ENCODE measurements around the gene TMEM209. TPM values are rescaled to one million over a fixed set of nuclear protein-coding genes. Genes with fewer than 3 reads are reported as not detected.
"Not testable (repeated sequence)": the region's sequence is repeated elsewhere in the genome, so short reads cannot be mapped to it uniquely, and the experiment has no call there.

Gene TMEM209
- total RNA-seq, 2 donors from 2014 or later, result 39.9 to 47.0 TPM

DNA sequence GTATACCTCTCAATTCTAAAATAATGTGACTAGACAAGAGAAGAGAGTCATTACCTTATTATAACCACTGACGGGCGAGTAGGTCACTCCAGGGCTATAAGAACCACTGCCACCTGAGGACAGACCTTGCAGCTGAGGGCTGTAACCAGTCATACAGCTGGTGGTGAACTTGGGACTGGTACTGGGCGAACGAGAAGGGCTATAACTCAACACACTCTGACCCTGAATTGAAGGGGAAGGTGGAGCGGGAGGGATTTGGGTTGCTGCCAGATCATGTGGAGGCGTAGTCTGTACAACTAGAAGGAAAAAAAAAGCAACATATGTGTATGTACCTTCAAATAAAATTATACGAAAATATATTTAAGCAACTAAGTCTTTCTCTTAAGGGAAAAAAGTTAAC is 3.4 kb downstream of the TMEM209 start:
- peaks cover 84% of the 10 kb centered on the region for H3K36me3 Mint-ChIP-seq (ENCODE audit: low read depth)
- H3K27me3 Mint-ChIP-seq, result no peaks in the 10 kb centered on the region
- ATAC-seq (replicated peaks), result no peak
- H3K4me3 Mint-ChIP-seq, result no peak overlapping the region
- H3K9me3 Mint-ChIP-seq, result no peaks in the 10 kb centered on the region
- H3K4me1 Mint-ChIP-seq, result peaks cover 25% of the 10 kb centered on the region
- no peak overlapping the region for H3K27ac Mint-ChIP-seq

GRCh38 chr7:130197094-130197493 is 8.1 kb downstream of the TMEM209 start:
- Mint-ChIP-seq H3K36me3 (ENCODE audit: low read depth) (peaks cover 97% of the 10 kb centered on the region), H3K27me3 (no peaks in the 10 kb centered on the region), H3K4me3 (no peak overlapping the region), H3K27ac (no peak overlapping the region), H3K9me3 (no peaks in the 10 kb centered on the region), H3K4me1 (peaks cover 14% of the 10 kb centered on the region)
- ATAC-seq (replicated peaks), result no peak

DNA sequence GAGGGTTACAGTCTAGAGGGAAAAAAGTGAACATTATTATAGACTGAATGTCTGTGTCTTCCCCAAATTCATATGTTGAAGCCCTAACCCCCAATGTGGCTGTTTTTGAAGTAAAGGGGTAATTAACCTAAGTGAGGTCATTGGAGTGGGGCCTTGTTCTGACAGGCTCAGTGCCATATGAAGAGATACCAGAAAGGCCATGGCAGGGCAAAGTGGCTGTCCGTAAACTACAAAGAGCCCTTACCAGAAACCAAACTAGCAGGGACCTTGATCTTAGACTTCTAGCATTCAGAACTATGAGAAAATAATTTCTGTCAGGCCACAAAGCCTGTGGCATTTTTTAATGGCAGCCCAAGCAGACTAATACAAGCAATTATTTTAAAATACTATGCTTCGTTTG is 8.7 kb downstream of the TMEM209 start:
- Mint-ChIP-seq H3K4me1 (peaks cover 9% of the 10 kb centered on the region), H3K9me3 (no peaks in the 10 kb centered on the region), H3K36me3 (ENCODE audit: low read depth) (peaks cover 97% of the 10 kb centered on the region), H3K27ac (no peak overlapping the region), H3K4me3 (no peak overlapping the region), H3K27me3 (no peaks in the 10 kb centered on the region)
- ATAC-seq (replicated peaks), result no peak

DNA sequence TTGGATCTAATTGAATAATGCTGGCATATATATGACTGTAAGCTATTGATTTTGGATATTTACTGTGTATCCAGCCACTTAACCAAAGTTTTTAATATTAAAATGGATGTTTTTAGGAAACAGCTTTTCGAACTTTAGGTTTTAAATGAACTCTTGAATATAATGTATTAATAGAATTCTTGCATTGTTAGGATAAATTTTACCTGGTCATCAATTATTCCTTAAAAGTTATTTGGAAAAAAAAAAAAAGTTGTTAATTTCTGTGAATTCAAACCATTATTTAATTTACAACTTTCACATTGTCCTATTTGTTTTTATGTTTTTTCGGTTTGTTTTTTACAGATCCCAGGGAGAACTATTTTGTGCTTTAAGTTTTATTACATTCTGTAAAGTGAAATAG is 9.8 kb downstream of the TMEM209 start:
- no peak for ATAC-seq (replicated peaks)
- no peak overlapping the region for H3K4me3 Mint-ChIP-seq
- no peaks in the 10 kb centered on the region for H3K27me3 Mint-ChIP-seq
- no peaks in the 10 kb centered on the region for H3K9me3 Mint-ChIP-seq
- H3K4me1 Mint-ChIP-seq, result peaks cover 5% of the 10 kb centered on the region
- no peak overlapping the region for H3K27ac Mint-ChIP-seq
- peaks cover 97% of the 10 kb centered on the region for H3K36me3 Mint-ChIP-seq (ENCODE audit: low read depth)

DNA sequence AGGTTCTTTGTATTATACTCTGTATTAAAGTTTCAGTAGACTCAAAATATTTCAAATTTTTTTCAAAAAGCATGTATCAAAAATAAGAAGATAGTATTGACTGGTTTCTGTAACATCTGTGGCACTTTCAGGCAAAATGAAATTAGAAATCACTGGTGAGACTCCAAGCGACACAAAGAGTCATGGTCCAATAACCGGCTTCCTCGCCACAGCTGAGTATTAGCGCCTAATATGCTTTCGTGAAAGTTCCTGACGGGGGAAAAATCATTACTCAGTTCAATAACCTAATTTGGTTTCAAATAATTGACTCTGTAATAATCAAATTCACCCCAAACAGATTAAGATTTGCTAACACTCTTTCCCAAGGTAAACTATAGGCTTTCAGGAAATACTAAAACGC is 13.4 kb downstream of the TMEM209 start:
- Mint-ChIP-seq H3K27me3 (no peaks in the 10 kb centered on the region), H3K4me1 (no peaks in the 10 kb centered on the region), H3K27ac (no peak overlapping the region), H3K4me3 (no peak overlapping the region), H3K36me3 (ENCODE audit: low read depth) (peaks cover 95% of the 10 kb centered on the region), H3K9me3 (no peaks in the 10 kb centered on the region)
- ATAC-seq (replicated peaks), result no peak

- H3K9me3 Mint-ChIP-seq, result no peaks in the 10 kb centered on the region
- no peak overlapping the region for H3K27ac Mint-ChIP-seq
- H3K4me1 Mint-ChIP-seq, result no peaks in the 10 kb centered on the region
- no peak overlapping the region for H3K4me3 Mint-ChIP-seq
- peaks cover 92% of the 10 kb centered on the region for H3K36me3 Mint-ChIP-seq (ENCODE audit: low read depth)
- no peak for ATAC-seq (replicated peaks)
- H3K27me3 Mint-ChIP-seq, result no peaks in the 10 kb centered on the region
These were observed 15.9 kb downstream of the TMEM209 start for GRCh38 chr7:130189343-130189742.

DNA sequence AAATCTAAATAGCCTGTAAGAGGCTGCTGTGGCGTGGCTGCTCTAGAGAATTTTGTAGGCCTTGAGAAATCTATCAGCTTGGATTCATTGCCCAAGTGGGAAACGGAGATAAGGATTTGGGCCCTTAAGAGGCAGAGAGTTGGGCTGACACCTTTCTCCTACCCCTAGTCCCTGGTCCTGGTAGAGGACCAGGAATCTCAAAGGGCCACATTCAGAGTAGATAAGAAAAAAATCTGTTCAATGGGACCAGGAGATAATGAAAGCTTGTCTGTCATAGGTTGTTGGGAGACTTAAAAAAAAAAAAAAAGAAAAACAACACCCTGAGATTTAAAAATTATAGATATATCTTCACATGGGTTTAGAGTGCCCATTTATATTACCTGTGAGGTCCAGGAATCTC is 17.8 kb downstream of the TMEM209 start:
- ATAC-seq (replicated peaks), result no peak
- Mint-ChIP-seq H3K36me3 (ENCODE audit: low read depth) (peaks cover 92% of the 10 kb centered on the region), H3K4me3 (no peak overlapping the region), H3K27ac (peak overlapping the region; percentile 63), H3K27me3 (no peaks in the 10 kb centered on the region), H3K4me1 (peaks cover 13% of the 10 kb centered on the region), H3K9me3 (no peaks in the 10 kb centered on the region)

- H3K27ac Mint-ChIP-seq; H3K9me3 Mint-ChIP-seq; ATAC-seq (replicated peaks); H3K4me3 Mint-ChIP-seq; H3K27me3 Mint-ChIP-seq: not testable (repeated sequence)
- Mint-ChIP-seq H3K36me3 (ENCODE audit: low read depth) (peaks cover 92% of the 10 kb centered on the region), H3K4me1 (peaks cover 21% of the 10 kb centered on the region)
These were observed 20.9 kb downstream of the TMEM209 start for GRCh38 chr7:130184349-130184748.

GRCh38 chr7:130182990-130183389 is 22.2 kb downstream of the TMEM209 start:
- Mint-ChIP-seq H3K4me3 (peak overlapping the region; percentile 58), H3K27ac (peak overlapping the region; percentile 89), H3K4me1 (peaks cover 21% of the 10 kb centered on the region), H3K27me3 (no peaks in the 10 kb centered on the region), H3K36me3 (ENCODE audit: low read depth) (peaks cover 91% of the 10 kb centered on the region), H3K9me3 (no peaks in the 10 kb centered on the region)
- peak; percentile 55 for ATAC-seq (replicated peaks)

DNA sequence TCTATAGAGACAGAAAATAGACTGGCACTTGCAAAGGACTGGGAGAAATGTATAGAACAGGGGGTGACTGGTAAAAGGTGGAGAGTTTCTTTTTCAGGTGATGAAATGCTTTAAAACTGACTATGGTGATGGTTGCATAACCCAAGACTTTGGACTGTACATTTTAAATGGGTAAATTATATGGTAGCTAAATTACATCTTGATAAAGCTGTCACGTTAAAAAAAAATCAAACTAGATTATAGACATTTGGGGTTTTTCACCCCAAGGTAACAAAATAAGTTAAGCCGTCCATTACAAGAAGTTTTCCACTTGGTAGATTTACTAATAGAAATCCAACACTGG is 24.0 kb downstream of the TMEM209 start:
- no peak for ATAC-seq (replicated peaks)
- no peaks in the 10 kb centered on the region for H3K9me3 Mint-ChIP-seq
- H3K36me3 Mint-ChIP-seq (ENCODE audit: low read depth), result peaks cover 91% of the 10 kb centered on the region
- peak overlapping the region; percentile 72 for H3K4me3 Mint-ChIP-seq
- H3K27me3 Mint-ChIP-seq, result no peaks in the 10 kb centered on the region
- peak overlapping the region; percentile 90 for H3K27ac Mint-ChIP-seq
- H3K4me1 Mint-ChIP-seq, result peaks cover 21% of the 10 kb centered on the region

GRCh38 chr7:130180571-130181262 is 24.5 kb downstream of the TMEM209 start:
- H3K36me3 Mint-ChIP-seq (ENCODE audit: low read depth), result peaks cover 95% of the 10 kb centered on the region
- peak; percentile 96 for ATAC-seq (replicated peaks)
- H3K4me1 Mint-ChIP-seq, result peaks cover 21% of the 10 kb centered on the region
- no peaks in the 10 kb centered on the region for H3K27me3 Mint-ChIP-seq
- no peaks in the 10 kb centered on the region for H3K9me3 Mint-ChIP-seq
- H3K27ac Mint-ChIP-seq, result peak overlapping the region; percentile 90
- H3K4me3 Mint-ChIP-seq, result peak overlapping the region; percentile 72

DNA sequence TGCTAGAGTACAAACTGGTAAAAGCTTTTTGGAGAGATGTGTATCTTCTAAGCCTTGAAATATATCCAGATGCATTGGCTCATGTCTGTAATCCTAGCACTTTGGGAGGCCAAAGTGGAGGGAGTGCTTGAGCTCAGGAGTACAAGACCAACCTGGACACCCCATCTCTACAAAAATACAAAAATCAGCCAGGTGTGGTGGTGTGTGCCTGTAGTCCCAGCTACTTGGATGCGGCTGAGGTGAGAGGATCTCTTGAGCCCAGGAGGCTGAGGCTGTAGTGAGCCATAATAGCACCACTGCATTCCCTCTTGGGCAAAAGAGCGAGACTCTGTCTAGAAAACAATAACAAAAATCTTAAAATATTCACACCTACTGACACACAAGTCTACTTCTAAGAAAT is 25.6 kb downstream of the TMEM209 start:
- Mint-ChIP-seq H3K4me3 (no peak overlapping the region), H3K4me1 (peaks cover 21% of the 10 kb centered on the region), H3K36me3 (ENCODE audit: low read depth) (peaks cover 96% of the 10 kb centered on the region), H3K27me3 (no peaks in the 10 kb centered on the region), H3K9me3 (no peaks in the 10 kb centered on the region), H3K27ac (no peak overlapping the region)
- no peak for ATAC-seq (replicated peaks)

DNA sequence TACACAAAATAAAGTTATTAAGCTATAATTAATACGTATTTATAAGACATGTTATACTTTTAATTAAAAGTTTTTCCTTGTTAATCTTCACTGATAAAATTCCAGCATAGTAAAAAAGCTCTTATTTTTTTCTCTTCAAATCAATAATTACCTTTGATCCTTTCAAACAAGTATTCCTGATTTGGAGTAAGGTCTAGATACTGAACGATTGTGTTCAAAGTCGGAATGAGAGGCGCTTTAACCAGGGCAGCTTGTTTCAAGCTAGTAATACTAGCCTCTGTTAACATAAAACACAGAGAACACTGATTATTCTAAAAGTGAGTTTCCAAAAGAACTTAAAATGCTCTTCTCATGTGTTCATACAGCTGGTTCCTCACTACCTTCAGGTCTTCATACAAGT is 27.0 kb downstream of the TMEM209 start:
- no peak for ATAC-seq (replicated peaks)
- peak overlapping the region; percentile 2 for H3K27ac Mint-ChIP-seq

DNA sequence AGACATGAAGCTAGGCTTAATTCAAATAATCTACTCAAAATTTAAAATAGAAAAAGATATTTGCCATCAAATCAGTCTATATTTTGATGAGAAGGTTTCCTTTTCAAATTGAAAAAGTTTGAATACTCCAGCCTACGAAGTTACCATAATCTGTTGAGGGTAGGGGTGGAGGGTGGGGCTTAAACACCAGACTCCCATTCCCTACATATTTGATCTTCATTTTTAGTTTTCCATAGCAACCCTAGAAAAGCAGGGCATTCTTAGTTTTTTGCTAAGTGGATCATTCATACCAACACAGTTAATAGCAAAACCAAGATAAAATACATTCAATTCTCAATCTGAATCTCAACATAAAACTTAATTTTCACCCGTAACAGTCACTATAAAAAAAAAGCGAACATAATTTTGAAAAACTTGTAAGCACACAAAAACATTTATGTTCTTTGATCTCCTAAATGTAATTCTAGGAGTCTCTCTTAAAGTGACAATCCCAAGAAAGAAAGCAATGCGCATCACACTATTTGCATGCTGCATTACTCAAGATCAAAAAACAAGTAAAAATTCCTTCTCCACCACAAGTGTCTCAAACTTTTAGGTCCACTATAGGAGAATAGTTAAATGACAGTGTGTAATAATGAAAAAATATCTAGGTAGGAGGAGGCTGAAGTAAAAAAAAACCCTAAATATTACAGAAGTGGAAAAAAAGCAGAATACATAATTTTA is 30.8 kb downstream of the TMEM209 start:
- Mint-ChIP-seq H3K27ac (no peak overlapping the region), H3K36me3 (ENCODE audit: low read depth) (peaks cover 90% of the 10 kb centered on the region), H3K4me1 (no peaks in the 10 kb centered on the region), H3K27me3 (no peaks in the 10 kb centered on the region), H3K4me3 (no peak overlapping the region), H3K9me3 (no peaks in the 10 kb centered on the region)
- ATAC-seq (replicated peaks), result no peak

More for the DNA sequence above, 27.0 kb downstream of the TMEM209 start:
- Mint-ChIP-seq H3K27me3 (no peaks in the 10 kb centered on the region), H3K4me1 (peaks cover 15% of the 10 kb centered on the region), H3K9me3 (no peaks in the 10 kb centered on the region), H3K36me3 (ENCODE audit: low read depth) (peaks cover 96% of the 10 kb centered on the region), H3K4me3 (no peak overlapping the region)

GRCh38 chr7:130162196-130162595 is 43.0 kb downstream of the TMEM209 start:
- H3K4me3 Mint-ChIP-seq, result no peak overlapping the region
- H3K27ac Mint-ChIP-seq, result no peak overlapping the region
- ATAC-seq (replicated peaks), result no peak
- no peaks in the 10 kb centered on the region for H3K9me3 Mint-ChIP-seq
- peaks cover 7% of the 10 kb centered on the region for H3K4me1 Mint-ChIP-seq
- no peaks in the 10 kb centered on the region for H3K27me3 Mint-ChIP-seq
- H3K36me3 Mint-ChIP-seq (ENCODE audit: low read depth), result peaks cover 94% of the 10 kb centered on the region
